ENCODE measurements around the gene TP53RK. TPM values are rescaled to one million over a fixed set of nuclear protein-coding genes. Genes with fewer than 3 reads are reported as not detected.

TP53RK gene
- total RNA-seq, 1 donor from 2014 or later, result 19.5 TPM

- H3K4me1 Mint-ChIP-seq, result peaks cover 6% of the 10 kb centered on the region
- peaks cover 4% of the 10 kb centered on the region for H3K9me3 Mint-ChIP-seq
- no peak overlapping the region for H3K4me3 Mint-ChIP-seq
- no peaks in the 10 kb centered on the region for H3K27me3 Mint-ChIP-seq (ENCODE audit: low read depth)
- no peak for DNase-seq (ENCODE audit: low read depth, low spot score)
- TF ChIP-seq, protein P1, sequence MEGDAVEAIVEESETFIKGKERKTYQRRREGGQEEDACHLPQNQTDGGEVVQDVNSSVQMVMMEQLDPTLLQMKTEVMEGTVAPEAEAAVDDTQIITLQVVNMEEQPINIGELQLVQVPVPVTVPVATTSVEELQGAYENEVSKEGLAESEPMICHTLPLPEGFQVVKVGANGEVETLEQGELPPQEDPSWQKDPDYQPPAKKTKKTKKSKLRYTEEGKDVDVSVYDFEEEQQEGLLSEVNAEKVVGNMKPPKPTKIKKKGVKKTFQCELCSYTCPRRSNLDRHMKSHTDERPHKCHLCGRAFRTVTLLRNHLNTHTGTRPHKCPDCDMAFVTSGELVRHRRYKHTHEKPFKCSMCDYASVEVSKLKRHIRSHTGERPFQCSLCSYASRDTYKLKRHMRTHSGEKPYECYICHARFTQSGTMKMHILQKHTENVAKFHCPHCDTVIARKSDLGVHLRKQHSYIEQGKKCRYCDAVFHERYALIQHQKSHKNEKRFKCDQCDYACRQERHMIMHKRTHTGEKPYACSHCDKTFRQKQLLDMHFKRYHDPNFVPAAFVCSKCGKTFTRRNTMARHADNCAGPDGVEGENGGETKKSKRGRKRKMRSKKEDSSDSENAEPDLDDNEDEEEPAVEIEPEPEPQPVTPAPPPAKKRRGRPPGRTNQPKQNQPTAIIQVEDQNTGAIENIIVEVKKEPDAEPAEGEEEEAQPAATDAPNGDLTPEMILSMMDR (conservative IDR thresholded peaks at IDR 0.05), result no peak
- H3K27ac Mint-ChIP-seq (ENCODE audit: unreplicated experiment), result no peak overlapping the region
- peaks cover 16% of the 10 kb centered on the region for H3K36me3 Mint-ChIP-seq (ENCODE audit: low read depth)
These were observed 30.8 kb upstream of the TP53RK start for GRCh38 chr20:46720019-46720418.

GRCh38 chr20:46717818-46718541 is 28.7 kb upstream of the TP53RK start:
- TF ChIP-seq, protein P1 (conservative IDR thresholded peaks at IDR 0.05), result no peak

DNA sequence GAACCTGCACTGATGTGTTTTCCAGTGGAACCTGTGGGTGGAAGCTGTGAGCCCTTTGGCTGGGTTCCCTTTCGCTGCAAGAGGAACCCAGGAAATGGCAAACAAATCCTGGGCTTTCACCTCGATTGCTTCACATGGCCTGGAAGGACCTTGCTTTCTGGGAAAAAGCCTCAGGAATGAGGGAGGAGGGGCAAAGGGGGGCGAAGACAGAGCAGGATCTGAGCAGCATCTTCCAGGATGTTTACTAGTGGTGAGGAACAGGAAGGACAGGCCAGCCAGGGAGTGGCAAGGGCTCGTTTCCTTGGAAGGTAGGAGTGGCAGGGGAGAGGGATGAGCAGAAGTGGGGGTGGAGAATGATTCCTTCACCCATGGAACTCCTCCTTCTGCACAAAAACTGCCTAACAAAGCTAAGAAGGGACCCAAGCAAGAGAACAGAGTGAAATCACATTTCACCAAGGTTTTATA is 26.1 kb upstream of the TP53RK start:
- peaks cover 1% of the 10 kb centered on the region for H3K9me3 Mint-ChIP-seq
- H3K36me3 Mint-ChIP-seq (ENCODE audit: low read depth), result peaks cover 11% of the 10 kb centered on the region
- H3K27me3 Mint-ChIP-seq (ENCODE audit: low read depth), result no peaks in the 10 kb centered on the region
- H3K4me1 Mint-ChIP-seq, result peaks cover 18% of the 10 kb centered on the region
- DNase-seq (ENCODE audit: low read depth, low spot score), result no peak
- TF ChIP-seq, protein P1 (conservative IDR thresholded peaks at IDR 0.05), result peak; percentile 21
- H3K4me3 Mint-ChIP-seq, result no peak overlapping the region
- H3K27ac Mint-ChIP-seq (ENCODE audit: unreplicated experiment), result no peak overlapping the region

More at GRCh38 chr20:46717818-46718541, 28.7 kb upstream of the TP53RK start:
- no peak overlapping the region for H3K27ac Mint-ChIP-seq (ENCODE audit: unreplicated experiment)
- no peak for DNase-seq (ENCODE audit: low read depth, low spot score)
- no peak overlapping the region for H3K4me3 Mint-ChIP-seq
- H3K9me3 Mint-ChIP-seq, result peaks cover 4% of the 10 kb centered on the region
- peaks cover 13% of the 10 kb centered on the region for H3K4me1 Mint-ChIP-seq
- no peaks in the 10 kb centered on the region for H3K27me3 Mint-ChIP-seq (ENCODE audit: low read depth)
- H3K36me3 Mint-ChIP-seq (ENCODE audit: low read depth), result peaks cover 16% of the 10 kb centered on the region

GRCh38 chr20:46713957-46714834 is 25.0 kb upstream of the TP53RK start:
- no peak for DNase-seq (ENCODE audit: low read depth, low spot score)
- no peaks in the 10 kb centered on the region for H3K9me3 Mint-ChIP-seq
- H3K27ac Mint-ChIP-seq (ENCODE audit: unreplicated experiment), result no peak overlapping the region
- H3K27me3 Mint-ChIP-seq (ENCODE audit: low read depth), result no peaks in the 10 kb centered on the region
- no peak overlapping the region for H3K4me3 Mint-ChIP-seq
- TF ChIP-seq, protein P1 (conservative IDR thresholded peaks at IDR 0.05), result no peak
- H3K4me1 Mint-ChIP-seq, result peaks cover 25% of the 10 kb centered on the region
- H3K36me3 Mint-ChIP-seq (ENCODE audit: low read depth), result peaks cover under 1% of the 10 kb centered on the region

- Mint-ChIP-seq H3K36me3 (ENCODE audit: low read depth) (no peaks in the 10 kb centered on the region), H3K9me3 (no peaks in the 10 kb centered on the region), H3K4me1 (peaks cover 33% of the 10 kb centered on the region), H3K27ac (ENCODE audit: unreplicated experiment) (no peak overlapping the region), H3K27me3 (ENCODE audit: low read depth) (no peaks in the 10 kb centered on the region), H3K4me3 (peak overlapping the region; percentile 59)
- TF ChIP-seq, protein P1 (conservative IDR thresholded peaks at IDR 0.05), result no peak
- no peak for DNase-seq (ENCODE audit: low read depth, low spot score)
These were observed 22.9 kb upstream of the TP53RK start for GRCh38 chr20:46712056-46712636.
